Epithelial cell of proximal tubule (primary cell): Measurements from ENCODE around the gene SIX6. TPM values are rescaled to one million over a fixed set of nuclear protein-coding genes. Genes with fewer than 3 reads are reported as not detected.
A peak's percentile ranks its signal among the peaks of the same experiment; 100 is the strongest.

Source experiments
- DNase-seq: peaks from one replicate; pipeline ENCODE4 v3.0.0-alpha.2; 2011; ENCODE audit warnings: low read depth
- H3K4me3 ChIP-seq: 2 replicates; pipeline ENCODE4 v1.5.1; 2011; ENCODE audit warnings: low read depth, mild to moderate bottlenecking, low read length
- CTCF ChIP-seq: conservative IDR thresholded peaks from 2 replicates; pipeline ENCODE4 v1.5.1; 2012; ENCODE audit warnings: low read depth, mild to moderate bottlenecking, low read length
- total RNA-seq: library from RNA; depleted of rRNA; stranded (reverse); fragments of >200 nt; gene quantifications from 2 replicates; pipeline ENCODE4 v1.2.3, GENCODE V29; 2015

The SIX6 gene
- total RNA-seq, 1 donor from 2014 or later, result not detected

- no peak overlapping the region for H3K4me3 ChIP-seq
- no peak for TF ChIP-seq CTCF
- no peak for DNase-seq
Observed at GRCh38 chr14:60512973-60513571, 4.1 kb downstream of the SIX6 start.

GRCh38 chr14:60514378-60514740 is 5.4 kb downstream of the SIX6 start:
- no peak for TF ChIP-seq CTCF
- H3K4me3 ChIP-seq, result peak overlapping the region; percentile 42
- no peak for DNase-seq

- no peak for TF ChIP-seq CTCF
- peak overlapping the region; percentile 42 for H3K4me3 ChIP-seq
- DNase-seq, result no peak
Observed at GRCh38 chr14:60514741-60515491, 6.0 kb downstream of the SIX6 start.

GRCh38 chr14:60515511-60516289 is 6.8 kb downstream of the SIX6 start:
- no peak overlapping the region for H3K4me3 ChIP-seq
- DNase-seq, result no peak
- no peak for TF ChIP-seq CTCF

- no peak for TF ChIP-seq CTCF
- DNase-seq, result no peak
- no peak overlapping the region for H3K4me3 ChIP-seq
Observed at GRCh38 chr14:60532442-60532841, 23.5 kb downstream of the SIX6 start.

- DNase-seq, result no peak
Observed at GRCh38 chr14:60537663-60538062, 28.7 kb downstream of the SIX6 start.

More at GRCh38 chr14:60537663-60538062, 28.7 kb downstream of the SIX6 start:
- no peak for TF ChIP-seq CTCF
- no peak overlapping the region for H3K4me3 ChIP-seq
